GM15510 (cell line): ENCODE data around the gene RIPOR3.

Experiments
- POLR2A ChIP-seq: IDR thresholded peaks from 3 replicates; pipeline ENCODE4 v1.6.1; 2011; ENCODE audit warnings: borderline replicate concordance; ENCODE audit not compliant: insufficient read length; ENCODE audit errors: extremely low read depth

Gene RIPOR3

GRCh38 chr20:50561379-50562078, 129.8 kb downstream of the RIPOR3 start:
- no peak for TF ChIP-seq POLR2A

DNA sequence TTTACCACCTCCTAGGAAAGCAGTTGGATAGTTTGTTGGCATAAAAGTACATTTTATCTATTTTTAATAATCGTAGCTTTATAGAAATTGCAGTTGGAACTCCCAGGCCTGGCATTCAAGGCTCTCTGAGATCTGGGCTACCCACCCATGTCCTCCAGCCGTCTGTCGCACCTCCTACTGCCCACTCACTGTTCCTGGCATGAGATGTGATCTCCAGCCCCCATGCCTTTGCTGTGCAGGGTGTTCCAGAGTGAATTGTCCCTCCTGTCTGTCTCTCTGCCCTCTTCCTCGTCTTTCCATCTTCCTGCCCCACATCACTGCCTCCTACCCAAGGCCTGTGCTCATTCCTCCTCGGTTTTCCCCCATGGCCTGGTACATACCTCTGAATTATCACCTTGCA, 130.5 kb downstream of the RIPOR3 start:
- no peak for TF ChIP-seq POLR2A

DNA sequence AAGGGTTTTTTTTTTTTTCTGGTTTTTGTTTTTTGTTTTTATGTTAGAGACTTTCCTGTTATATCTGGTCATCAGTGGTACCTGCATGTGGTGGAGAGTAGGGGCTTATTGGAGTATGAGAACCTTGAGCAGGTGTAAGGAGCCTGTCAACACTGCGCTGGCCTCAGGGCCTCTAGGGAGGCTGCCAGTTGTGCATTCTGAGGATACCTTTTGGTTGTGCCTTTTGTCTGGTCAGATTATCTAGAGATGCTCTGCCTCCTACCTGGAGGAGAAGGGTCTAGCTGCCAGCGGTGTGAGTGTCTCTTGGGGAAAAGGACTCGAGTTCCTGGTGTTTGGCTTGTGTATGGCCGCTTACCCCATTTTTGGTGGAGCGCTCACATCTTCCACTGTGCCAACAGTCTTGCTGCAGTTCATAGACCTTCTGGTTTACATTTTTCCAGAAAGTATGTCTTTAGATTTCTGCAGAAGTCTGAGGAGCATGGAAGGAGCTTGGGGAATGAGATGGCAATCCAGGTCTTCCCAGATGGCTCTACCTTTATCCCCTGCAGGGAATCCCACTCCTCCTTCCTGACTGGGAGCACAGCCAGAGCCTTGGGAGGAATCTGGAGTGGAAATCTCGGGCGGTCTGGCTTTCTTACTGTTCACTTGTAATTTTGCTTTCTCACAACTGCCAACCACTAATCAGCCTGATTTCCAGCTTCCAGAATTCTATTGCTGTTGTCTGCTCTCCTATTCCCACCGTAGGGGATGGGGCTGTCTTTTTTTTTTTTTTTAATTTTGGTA, 131.3 kb downstream of the RIPOR3 start:
- TF ChIP-seq POLR2A: no peak

DNA sequence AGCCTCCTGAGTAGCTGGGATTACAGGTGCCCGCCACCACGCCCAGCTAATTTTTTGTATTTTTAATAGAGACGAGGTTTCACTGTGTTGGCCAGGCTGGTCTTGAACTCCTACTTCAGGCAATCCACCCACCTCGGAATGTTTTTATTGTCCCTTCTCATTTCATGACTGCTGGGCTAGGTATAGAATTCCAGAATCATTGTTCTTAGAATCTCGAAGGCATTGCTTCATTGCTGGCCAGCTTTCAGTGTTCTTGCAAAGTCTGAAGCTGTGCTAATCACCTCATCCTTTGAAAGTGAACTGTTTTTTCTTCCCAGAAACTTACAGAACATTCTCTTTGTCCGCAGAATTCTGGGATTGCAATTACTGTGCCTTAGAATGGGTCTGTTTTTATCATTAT, 132.2 kb downstream of the RIPOR3 start:
- TF ChIP-seq POLR2A: no peak

DNA sequence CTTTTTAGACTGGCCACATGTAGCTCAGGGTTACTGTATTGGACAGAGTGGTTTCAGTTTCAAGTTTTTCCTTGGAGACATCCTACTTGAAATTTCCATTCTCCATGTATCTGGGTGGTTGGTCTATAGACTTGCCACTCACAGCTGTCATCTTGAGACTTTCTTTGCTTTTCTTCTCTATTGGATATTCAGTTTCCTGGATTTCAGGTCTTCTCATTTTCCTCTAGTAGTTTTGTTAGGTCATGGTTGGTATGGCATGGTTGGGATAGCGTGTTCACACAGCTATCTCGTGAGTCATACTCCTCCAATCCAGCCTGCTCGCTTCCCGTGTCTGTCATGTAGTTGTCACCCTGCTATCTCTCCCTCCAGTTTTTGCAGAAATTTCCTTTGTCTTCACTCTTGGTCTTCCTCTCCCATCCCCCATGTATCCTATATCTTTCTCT, 132.8 kb downstream of the RIPOR3 start:
- no peak for TF ChIP-seq POLR2A

- TF ChIP-seq POLR2A: no peak
Observed at GRCh38 chr20:50557549-50558134, 133.7 kb downstream of the RIPOR3 start.

- no peak for TF ChIP-seq POLR2A
Observed at GRCh38 chr20:50555662-50556061, 135.7 kb downstream of the RIPOR3 start.

DNA sequence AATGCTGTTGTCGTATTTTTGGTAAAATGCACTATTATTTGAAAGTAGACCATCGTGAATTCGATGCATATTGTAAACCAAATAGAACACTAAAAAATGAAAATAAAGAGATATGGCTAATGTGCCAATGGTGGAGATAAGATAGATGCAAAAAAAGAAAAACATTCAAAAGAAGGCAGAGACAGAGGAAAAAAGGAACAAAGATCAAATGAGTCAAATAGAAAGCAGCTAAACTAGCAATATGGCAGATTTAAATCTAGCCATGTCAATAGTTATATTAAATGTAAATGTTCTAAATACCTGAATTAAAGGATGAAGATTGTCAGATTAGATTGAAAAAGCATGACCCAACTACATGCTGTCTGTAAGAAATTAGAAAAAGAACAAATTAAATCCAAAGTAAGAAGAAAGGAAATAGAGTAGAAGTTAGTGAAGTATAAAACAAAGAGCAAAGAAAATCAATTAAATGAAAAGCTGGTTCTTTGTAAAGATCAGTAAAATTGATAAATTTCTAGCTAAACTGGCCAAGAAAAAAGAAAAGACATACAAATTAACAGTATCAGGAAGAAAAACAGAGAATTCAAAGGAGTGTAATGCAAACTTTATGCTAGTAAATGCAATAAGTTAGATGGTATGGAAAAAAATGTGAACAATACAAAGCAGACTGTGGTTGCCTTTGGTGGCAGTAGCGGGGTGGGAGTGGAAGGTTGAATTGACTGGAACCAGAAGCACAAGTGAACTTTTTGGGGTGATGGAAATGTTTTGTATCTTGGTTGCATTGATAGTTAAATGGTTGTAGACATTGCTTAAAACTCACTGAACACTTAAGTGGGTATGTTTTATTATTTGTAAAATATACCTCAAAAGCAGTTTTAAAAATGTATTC, 136.4 kb downstream of the RIPOR3 start:
- TF ChIP-seq POLR2A: no peak

DNA sequence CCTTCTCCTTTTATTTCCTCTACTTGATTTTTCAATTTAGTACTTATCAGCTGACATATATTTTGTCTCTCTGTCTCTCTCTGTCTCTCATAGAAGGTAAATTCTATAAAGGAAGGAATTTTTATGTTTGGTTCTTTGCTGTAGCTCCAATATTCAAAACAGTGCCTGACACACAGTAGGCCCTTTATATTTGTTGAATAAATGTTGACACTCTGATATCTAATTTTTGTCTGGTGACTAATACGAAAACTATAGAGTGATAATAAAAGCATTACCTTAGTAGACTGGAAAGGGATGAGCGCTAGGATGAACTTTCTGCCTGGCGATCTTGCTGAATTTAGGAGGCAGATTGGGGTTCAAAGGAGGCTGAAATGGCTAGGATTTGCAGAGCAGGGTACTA, 138.4 kb downstream of the RIPOR3 start:
- no peak for TF ChIP-seq POLR2A

DNA sequence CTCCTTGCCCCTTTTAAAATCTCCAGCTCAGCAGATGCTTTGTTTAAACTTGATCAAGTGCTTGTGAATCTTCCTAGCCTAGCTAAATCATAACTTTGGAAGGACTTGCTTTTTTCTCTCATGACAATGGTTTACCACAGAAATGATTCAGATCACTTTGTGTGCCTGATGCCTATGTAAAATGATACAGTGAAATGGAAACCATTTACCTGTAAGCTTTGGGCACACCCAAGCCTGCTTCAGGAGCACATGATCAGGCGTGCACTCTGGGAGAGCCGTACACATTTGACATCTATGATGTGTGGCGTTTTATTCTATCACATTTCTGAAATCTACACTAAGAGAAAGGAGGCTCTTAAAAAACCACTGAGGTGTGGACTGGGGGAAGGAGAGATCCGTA, 140.1 kb downstream of the RIPOR3 start:
- TF ChIP-seq POLR2A: no peak

GRCh38 chr20:50550531-50550930, 140.8 kb downstream of the RIPOR3 start:
- no peak for TF ChIP-seq POLR2A

DNA sequence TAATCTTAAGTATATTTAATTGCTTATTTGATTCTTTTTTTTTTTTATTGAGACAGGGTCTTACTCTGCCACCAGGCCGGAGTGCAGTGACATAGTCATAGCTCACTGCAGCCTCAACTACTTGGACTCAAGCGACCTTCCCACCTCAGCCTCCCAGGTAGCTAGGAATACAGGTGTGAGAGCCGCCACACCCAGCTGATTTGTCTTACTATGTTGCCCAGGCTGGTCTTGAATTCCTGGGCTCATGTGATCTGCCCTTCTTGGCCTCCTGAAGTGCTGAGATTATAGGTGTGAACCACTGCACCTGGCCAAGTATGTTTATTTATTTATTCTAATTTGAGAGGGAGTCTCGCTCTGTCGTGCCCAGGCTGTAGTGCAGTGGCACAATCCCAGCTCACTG, 142.9 kb downstream of the RIPOR3 start:
- TF ChIP-seq POLR2A: no peak

DNA sequence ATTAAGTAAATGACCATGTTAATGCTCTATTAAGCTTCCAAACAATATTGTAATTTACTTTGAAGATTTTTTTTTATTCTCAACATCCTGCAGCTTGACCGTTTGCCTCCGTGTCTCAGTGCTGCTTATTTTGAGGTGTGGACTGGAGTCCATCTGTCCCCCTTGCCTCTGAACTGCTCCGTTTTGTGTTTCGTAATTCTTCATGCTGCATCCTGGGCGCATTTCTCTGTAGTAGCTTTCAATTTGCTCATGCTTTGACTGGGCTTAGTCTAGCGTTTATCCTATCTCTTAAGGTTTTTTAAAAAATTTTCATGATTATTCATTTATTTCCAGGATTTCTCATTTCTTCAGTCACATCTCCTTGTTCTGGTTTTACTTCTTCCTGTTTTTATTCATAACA, 143.4 kb downstream of the RIPOR3 start:
- TF ChIP-seq POLR2A: no peak

- no peak for TF ChIP-seq POLR2A
Observed at GRCh38 chr20:50546729-50547314, 144.5 kb downstream of the RIPOR3 start.
